Measurements from ENCODE around the gene UBE2E2.

Gene UBE2E2

DNA sequence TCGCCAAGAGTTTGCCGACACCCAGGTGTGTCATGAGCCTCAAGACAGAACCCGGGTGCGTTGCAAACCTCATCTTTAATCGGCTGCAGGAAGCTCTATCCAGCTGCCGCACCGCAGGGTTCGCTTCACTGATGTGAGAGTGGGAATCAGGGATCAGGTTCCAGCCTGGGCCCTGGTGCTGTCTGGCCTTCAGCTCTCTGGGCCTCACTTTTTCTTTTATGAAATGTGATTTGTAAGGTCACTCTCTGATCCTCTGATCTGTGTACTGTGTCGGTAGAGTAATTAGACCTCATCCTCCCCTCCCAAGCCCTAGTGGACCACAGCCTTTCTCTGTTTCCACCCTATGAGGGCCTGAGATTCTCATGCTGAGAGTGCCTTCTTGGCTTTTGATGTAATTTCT lies 399.8 kb downstream of the UBE2E2 start:
- Histone ChIP-seq H3K4me2 (ENCODE audit: low read length) (no peak overlapping the region), H3K4me1 (ENCODE audit: control insufficient read depth, low read length) (no peaks in the 10 kb centered on the region), H3K27ac (ENCODE audit: low read depth, low read length) (no peak overlapping the region), H3F3A (ENCODE audit: control insufficient read depth, insufficient read depth) (no peaks in the 10 kb centered on the region), H3K36me3 (ENCODE audit: control insufficient read depth, low read length) (no peaks in the 10 kb centered on the region), H4K20me1 (ENCODE audit: control insufficient read depth, insufficient read depth, low read depth, low read length) (no peaks in the 10 kb centered on the region), H3K9me2 (replicated peaks; ENCODE audit: control insufficient read depth, low read length) (no peaks in the 10 kb centered on the region), H3K79me2 (ENCODE audit: control insufficient read depth, low read length) (no peaks in the 10 kb centered on the region), H3K4me3 (ENCODE audit: low read length) (no peak overlapping the region), H3K9me3 (ENCODE audit: control insufficient read depth, insufficient read depth, low read length) (no peaks in the 10 kb centered on the region), H3K27me3 (ENCODE audit: control insufficient read depth, low read length) (peaks cover 3% of the 10 kb centered on the region; the same call in 1 of the 2 replicates)
- no peak for TF ChIP-seq EZH2phosphoT487 (IDR thresholded peaks at IDR 0.05; ENCODE audit: borderline replicate concordance, low read length)
- TF ChIP-seq, protein P1, sequence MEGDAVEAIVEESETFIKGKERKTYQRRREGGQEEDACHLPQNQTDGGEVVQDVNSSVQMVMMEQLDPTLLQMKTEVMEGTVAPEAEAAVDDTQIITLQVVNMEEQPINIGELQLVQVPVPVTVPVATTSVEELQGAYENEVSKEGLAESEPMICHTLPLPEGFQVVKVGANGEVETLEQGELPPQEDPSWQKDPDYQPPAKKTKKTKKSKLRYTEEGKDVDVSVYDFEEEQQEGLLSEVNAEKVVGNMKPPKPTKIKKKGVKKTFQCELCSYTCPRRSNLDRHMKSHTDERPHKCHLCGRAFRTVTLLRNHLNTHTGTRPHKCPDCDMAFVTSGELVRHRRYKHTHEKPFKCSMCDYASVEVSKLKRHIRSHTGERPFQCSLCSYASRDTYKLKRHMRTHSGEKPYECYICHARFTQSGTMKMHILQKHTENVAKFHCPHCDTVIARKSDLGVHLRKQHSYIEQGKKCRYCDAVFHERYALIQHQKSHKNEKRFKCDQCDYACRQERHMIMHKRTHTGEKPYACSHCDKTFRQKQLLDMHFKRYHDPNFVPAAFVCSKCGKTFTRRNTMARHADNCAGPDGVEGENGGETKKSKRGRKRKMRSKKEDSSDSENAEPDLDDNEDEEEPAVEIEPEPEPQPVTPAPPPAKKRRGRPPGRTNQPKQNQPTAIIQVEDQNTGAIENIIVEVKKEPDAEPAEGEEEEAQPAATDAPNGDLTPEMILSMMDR (IDR thresholded peaks at IDR 0.05; ENCODE audit: low read depth, low read length, poor library complexity, severe bottlenecking) = no peak

DNA sequence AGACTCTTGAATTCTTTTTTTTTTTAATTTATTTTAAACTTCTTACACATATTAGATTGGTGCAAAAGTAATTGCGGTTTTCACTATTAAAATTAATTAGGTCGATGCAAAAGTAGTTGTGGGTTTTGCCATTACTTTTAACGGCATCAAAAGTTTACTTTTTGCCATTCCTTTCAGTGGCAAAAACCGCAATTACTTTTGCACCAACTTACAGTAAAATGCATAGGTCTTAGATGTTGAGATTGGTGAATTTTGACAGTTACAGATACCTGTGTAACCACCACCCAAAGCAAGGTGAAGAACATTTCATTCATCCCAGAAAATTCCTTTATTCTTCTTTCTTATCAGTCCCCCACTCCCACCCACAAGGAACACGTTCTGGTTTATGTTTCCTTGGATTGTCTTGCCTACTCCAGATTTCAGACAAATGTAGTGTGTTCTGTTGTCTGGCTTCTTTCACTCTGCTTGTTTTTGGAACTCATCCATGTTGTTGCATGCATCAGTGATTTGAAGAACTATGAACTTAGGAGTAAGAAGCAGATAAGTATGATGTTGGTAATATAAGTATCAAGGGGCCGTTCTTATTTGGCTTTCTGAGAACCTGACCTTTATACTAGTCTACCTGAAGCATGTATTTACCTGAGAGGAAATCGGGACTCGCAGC lies 404.2 kb downstream of the UBE2E2 start:
- Histone ChIP-seq H3K9me3 (ENCODE audit: control insufficient read depth, insufficient read depth, low read length) (no peaks in the 10 kb centered on the region), H3K9me2 (replicated peaks; ENCODE audit: control insufficient read depth, low read length) (no peaks in the 10 kb centered on the region), H3K27ac (ENCODE audit: low read depth, low read length) (no peak overlapping the region), H3F3A (ENCODE audit: control insufficient read depth, insufficient read depth) (no peaks in the 10 kb centered on the region), H3K4me1 (ENCODE audit: control insufficient read depth, low read length) (peaks cover 6% of the 10 kb centered on the region), H3K27me3 (ENCODE audit: control insufficient read depth, low read length) (no peaks in the 10 kb centered on the region), H3K36me3 (ENCODE audit: control insufficient read depth, low read length) (no peaks in the 10 kb centered on the region), H4K20me1 (ENCODE audit: control insufficient read depth, insufficient read depth, low read depth, low read length) (no peaks in the 10 kb centered on the region), H3K4me2 (ENCODE audit: low read length) (no peak overlapping the region), H3K4me3 (ENCODE audit: low read length) (no peak overlapping the region), H3K79me2 (ENCODE audit: control insufficient read depth, low read length) (no peaks in the 10 kb centered on the region)
- TF ChIP-seq EZH2phosphoT487 (IDR thresholded peaks at IDR 0.05; ENCODE audit: borderline replicate concordance, low read length) = no peak
- TF ChIP-seq, protein P1 (IDR thresholded peaks at IDR 0.05; ENCODE audit: low read depth, low read length, poor library complexity, severe bottlenecking) = no peak

DNA sequence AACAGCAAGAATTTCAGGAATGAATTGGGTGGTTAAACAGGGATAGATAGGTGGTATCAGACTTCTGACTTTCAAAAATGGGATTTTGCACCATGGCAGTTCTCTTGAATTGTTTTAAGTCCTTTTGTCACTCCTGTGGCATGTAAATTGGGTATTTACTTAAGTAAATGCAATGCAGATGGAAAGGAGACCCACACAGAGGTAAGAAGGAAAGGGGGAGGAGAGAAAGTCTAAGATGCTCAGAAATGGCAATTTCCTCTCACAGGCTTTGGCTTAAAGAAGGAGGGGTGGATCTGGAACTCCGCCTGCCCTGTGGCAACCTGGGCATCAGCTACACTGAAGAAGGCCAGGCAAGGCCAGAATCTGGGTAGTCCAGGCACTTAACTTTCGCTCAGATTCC lies 405.5 kb downstream of the UBE2E2 start:
- peaks cover 9% of the 10 kb centered on the region for H3K4me1 ChIP-seq (ENCODE audit: control insufficient read depth, low read length)
- H3K79me2 ChIP-seq (ENCODE audit: control insufficient read depth, low read length) = no peaks in the 10 kb centered on the region
- H3F3A ChIP-seq (ENCODE audit: control insufficient read depth, insufficient read depth) = 0 out of 2 replicates have a peak, but pooled peaks cover 3% of the 10 kb centered on the region
- H3K9me3 ChIP-seq (ENCODE audit: control insufficient read depth, insufficient read depth, low read length) = no peaks in the 10 kb centered on the region
- no peaks in the 10 kb centered on the region for H3K36me3 ChIP-seq (ENCODE audit: control insufficient read depth, low read length)
- no peaks in the 10 kb centered on the region for H4K20me1 ChIP-seq (ENCODE audit: control insufficient read depth, insufficient read depth, low read depth, low read length)
- H3K27me3 ChIP-seq (ENCODE audit: control insufficient read depth, low read length) = no peaks in the 10 kb centered on the region
- H3K27ac ChIP-seq (ENCODE audit: low read depth, low read length) = no peak overlapping the region
- H3K4me3 ChIP-seq (ENCODE audit: low read length) = no peak overlapping the region
- TF ChIP-seq EZH2phosphoT487 (IDR thresholded peaks at IDR 0.05; ENCODE audit: borderline replicate concordance, low read length) = no peak
- TF ChIP-seq, protein P1 (IDR thresholded peaks at IDR 0.05; ENCODE audit: low read depth, low read length, poor library complexity, severe bottlenecking) = no peak
- H3K4me2 ChIP-seq (ENCODE audit: low read length) = no peak overlapping the region
- H3K9me2 ChIP-seq (replicated peaks; ENCODE audit: control insufficient read depth, low read length) = no peaks in the 10 kb centered on the region
